ENCODE results near the gene CDHR2.
A peak's percentile ranks its signal among the peaks of the same experiment; 100 is the strongest.
"Not testable (repeated sequence)": the region's sequence is repeated elsewhere in the genome, so short reads cannot be mapped to it uniquely, and the experiment has no call there.

Gene CDHR2

GRCh38 chr5:176542596-176543427 is 6.3 kb upstream of the CDHR2 start:
- peak overlapping the region; percentile 81 for H3K4me3 ChIP-seq (ENCODE audit: low read depth, low read length)
- no peaks in the 10 kb centered on the region for H3K36me3 ChIP-seq (ENCODE audit: control insufficient read depth, insufficient read depth, low read length)
- H3K9ac ChIP-seq (ENCODE audit: low read length) = peak overlapping the region; percentile 74
- H3K4me1 ChIP-seq (ENCODE audit: control insufficient read depth, insufficient read depth, low read length) = peaks cover 20% of the 10 kb centered on the region
- H3K27ac ChIP-seq (ENCODE audit: low read depth, low read length) = peak overlapping the region; percentile 46; the same call in 1 of the 2 replicates
- no peaks in the 10 kb centered on the region for H3K9me3 ChIP-seq (ENCODE audit: control insufficient read depth, insufficient read depth, low read depth, low read length)
- no peaks in the 10 kb centered on the region for H3K27me3 ChIP-seq (ENCODE audit: control insufficient read depth, insufficient read depth, low read length)

GRCh38 chr5:176543428-176544182 is 5.5 kb upstream of the CDHR2 start:
- H3K27me3 ChIP-seq (ENCODE audit: control insufficient read depth, insufficient read depth, low read length) = no peaks in the 10 kb centered on the region
- peak overlapping the region; percentile 81 for H3K4me3 ChIP-seq (ENCODE audit: low read depth, low read length)
- H3K9me3 ChIP-seq (ENCODE audit: control insufficient read depth, insufficient read depth, low read depth, low read length) = no peaks in the 10 kb centered on the region
- H3K36me3 ChIP-seq (ENCODE audit: control insufficient read depth, insufficient read depth, low read length) = no peaks in the 10 kb centered on the region
- peak overlapping the region; percentile 61 for H3K9ac ChIP-seq (ENCODE audit: low read length)
- peaks cover 20% of the 10 kb centered on the region for H3K4me1 ChIP-seq (ENCODE audit: control insufficient read depth, insufficient read depth, low read length)
- H3K27ac ChIP-seq (ENCODE audit: low read depth, low read length) = no peak overlapping the region

GRCh38 chr5:176545388-176545736 is 3.8 kb upstream of the CDHR2 start:
- no peak overlapping the region for H3K27ac ChIP-seq (ENCODE audit: low read depth, low read length)
- H3K9me3 ChIP-seq (ENCODE audit: control insufficient read depth, insufficient read depth, low read depth, low read length) = no peaks in the 10 kb centered on the region
- H3K4me1 ChIP-seq (ENCODE audit: control insufficient read depth, insufficient read depth, low read length) = peaks cover 18% of the 10 kb centered on the region
- H3K4me3 ChIP-seq (ENCODE audit: low read depth, low read length) = no peak overlapping the region
- no peaks in the 10 kb centered on the region for H3K27me3 ChIP-seq (ENCODE audit: control insufficient read depth, insufficient read depth, low read length)
- no peaks in the 10 kb centered on the region for H3K36me3 ChIP-seq (ENCODE audit: control insufficient read depth, insufficient read depth, low read length)
- H3K9ac ChIP-seq (ENCODE audit: low read length) = no peak overlapping the region

- H3K27ac ChIP-seq (ENCODE audit: low read depth, low read length) = no peak overlapping the region
- peaks cover 12% of the 10 kb centered on the region for H3K4me1 ChIP-seq (ENCODE audit: control insufficient read depth, insufficient read depth, low read length)
- H3K27me3 ChIP-seq (ENCODE audit: control insufficient read depth, insufficient read depth, low read length) = no peaks in the 10 kb centered on the region
- no peaks in the 10 kb centered on the region for H3K36me3 ChIP-seq (ENCODE audit: control insufficient read depth, insufficient read depth, low read length)
- H3K9me3 ChIP-seq (ENCODE audit: control insufficient read depth, insufficient read depth, low read depth, low read length) = no peaks in the 10 kb centered on the region
- H3K9ac ChIP-seq (ENCODE audit: low read length) = no peak overlapping the region
- no peak overlapping the region for H3K4me3 ChIP-seq (ENCODE audit: low read depth, low read length)
Observed at GRCh38 chr5:176545737-176546509, 3.2 kb upstream of the CDHR2 start.

GRCh38 chr5:176547802-176548201 is 1.3 kb upstream of the CDHR2 start:
- Histone ChIP-seq H3K4me1 (ENCODE audit: control insufficient read depth, insufficient read depth, low read length) (peaks cover 1% of the 10 kb centered on the region; the same call in 1 of the 2 replicates), H3K9ac (ENCODE audit: low read length) (no peak overlapping the region), H3K27me3 (ENCODE audit: control insufficient read depth, insufficient read depth, low read length) (peaks cover 2% of the 10 kb centered on the region; the same call in 1 of the 2 replicates), H3K4me3 (ENCODE audit: low read depth, low read length) (no peak overlapping the region), H3K36me3 (ENCODE audit: control insufficient read depth, insufficient read depth, low read length) (no peaks in the 10 kb centered on the region), H3K9me3 (ENCODE audit: control insufficient read depth, insufficient read depth, low read depth, low read length) (no peaks in the 10 kb centered on the region), H3K27ac (ENCODE audit: low read depth, low read length) (no peak overlapping the region)

GRCh38 chr5:176549871-176550270 is 729 bp downstream of the CDHR2 start:
- no peak overlapping the region for H3K9ac ChIP-seq (ENCODE audit: low read length)
- no peaks in the 10 kb centered on the region for H3K9me3 ChIP-seq (ENCODE audit: control insufficient read depth, insufficient read depth, low read depth, low read length)
- H3K27me3 ChIP-seq (ENCODE audit: control insufficient read depth, insufficient read depth, low read length) = peaks cover 11% of the 10 kb centered on the region; the same call in 1 of the 2 replicates
- H3K36me3 ChIP-seq (ENCODE audit: control insufficient read depth, insufficient read depth, low read length) = no peaks in the 10 kb centered on the region
- no peak overlapping the region for H3K27ac ChIP-seq (ENCODE audit: low read depth, low read length)
- H3K4me3 ChIP-seq (ENCODE audit: low read depth, low read length) = no peak overlapping the region
- peaks cover 12% of the 10 kb centered on the region; the same call in 1 of the 2 replicates for H3K4me1 ChIP-seq (ENCODE audit: control insufficient read depth, insufficient read depth, low read length)

- Histone ChIP-seq H3K9me3 (ENCODE audit: control insufficient read depth, insufficient read depth, low read depth, low read length) (no peaks in the 10 kb centered on the region), H3K36me3 (ENCODE audit: control insufficient read depth, insufficient read depth, low read length) (no peaks in the 10 kb centered on the region), H3K4me3 (ENCODE audit: low read depth, low read length) (no peak overlapping the region), H3K4me1 (ENCODE audit: control insufficient read depth, insufficient read depth, low read length) (peaks cover 12% of the 10 kb centered on the region; the same call in 1 of the 2 replicates), H3K27ac (ENCODE audit: low read depth, low read length) (no peak overlapping the region), H3K27me3 (ENCODE audit: control insufficient read depth, insufficient read depth, low read length) (peaks cover 11% of the 10 kb centered on the region; the same call in 1 of the 2 replicates), H3K9ac (ENCODE audit: low read length) (no peak overlapping the region)
Observed at GRCh38 chr5:176550275-176550831, 1.2 kb downstream of the CDHR2 start.

GRCh38 chr5:176550937-176551336 is 1.8 kb downstream of the CDHR2 start:
- H3K9me3 ChIP-seq (ENCODE audit: control insufficient read depth, insufficient read depth, low read depth, low read length); H3K9ac ChIP-seq (ENCODE audit: low read length); H3K36me3 ChIP-seq (ENCODE audit: control insufficient read depth, insufficient read depth, low read length); H3K27ac ChIP-seq (ENCODE audit: low read depth, low read length); H3K4me3 ChIP-seq (ENCODE audit: low read depth, low read length): not testable (repeated sequence)
- Histone ChIP-seq H3K27me3 (ENCODE audit: control insufficient read depth, insufficient read depth, low read length) (peaks cover 11% of the 10 kb centered on the region; the same call in 1 of the 2 replicates), H3K4me1 (ENCODE audit: control insufficient read depth, insufficient read depth, low read length) (peaks cover 12% of the 10 kb centered on the region; the same call in 1 of the 2 replicates)

GRCh38 chr5:176552332-176552869 is 3.3 kb downstream of the CDHR2 start:
- peaks cover 11% of the 10 kb centered on the region; the same call in 1 of the 2 replicates for H3K27me3 ChIP-seq (ENCODE audit: control insufficient read depth, insufficient read depth, low read length)
- no peak overlapping the region for H3K4me3 ChIP-seq (ENCODE audit: low read depth, low read length)
- H3K36me3 ChIP-seq (ENCODE audit: control insufficient read depth, insufficient read depth, low read length) = no peaks in the 10 kb centered on the region
- H3K27ac ChIP-seq (ENCODE audit: low read depth, low read length) = no peak overlapping the region
- H3K9ac ChIP-seq (ENCODE audit: low read length) = no peak overlapping the region
- no peaks in the 10 kb centered on the region for H3K9me3 ChIP-seq (ENCODE audit: control insufficient read depth, insufficient read depth, low read depth, low read length)
- H3K4me1 ChIP-seq (ENCODE audit: control insufficient read depth, insufficient read depth, low read length) = peaks cover 12% of the 10 kb centered on the region; the same call in 1 of the 2 replicates

Measured in HUES6 (cell line).